Activated CD4-positive, alpha-beta T cell treated with anti-CD3 and anti-CD28 coated beads for 1 hour (primary cell): ENCODE results near the gene SLC49A3.
A peak's percentile ranks its signal among the peaks of the same experiment; 100 is the strongest.
"Not testable (repeated sequence)": the region's sequence is repeated elsewhere in the genome, so short reads cannot be mapped to it uniquely, and the experiment has no call there.

Experiments used
- DNase-seq: peaks from one replicate; pipeline ENCODE4 v3.0.0-alpha.2; 2020

Gene SLC49A3

DNA sequence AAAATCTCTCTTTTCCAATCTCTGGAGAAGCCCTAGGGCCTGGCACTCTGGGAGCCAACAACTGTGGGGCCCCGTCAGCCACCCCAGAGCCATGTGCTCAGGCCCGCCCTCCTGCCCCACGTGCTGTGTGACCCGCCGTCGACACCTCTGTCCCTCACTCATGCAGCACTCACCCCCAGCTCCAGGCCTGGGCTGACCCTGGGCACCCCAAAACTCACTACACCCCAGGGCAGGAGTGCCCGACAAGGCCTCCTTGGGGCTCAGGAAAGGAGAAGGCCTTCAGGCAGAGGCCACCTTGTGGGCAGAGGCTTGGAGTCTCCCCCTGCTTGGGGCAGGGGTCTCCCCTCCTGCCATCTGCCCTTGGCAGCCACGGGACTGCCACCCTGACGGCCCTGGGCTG lies 8.9 kb downstream of the SLC49A3 start:
- DNase-seq: no peak

DNA sequence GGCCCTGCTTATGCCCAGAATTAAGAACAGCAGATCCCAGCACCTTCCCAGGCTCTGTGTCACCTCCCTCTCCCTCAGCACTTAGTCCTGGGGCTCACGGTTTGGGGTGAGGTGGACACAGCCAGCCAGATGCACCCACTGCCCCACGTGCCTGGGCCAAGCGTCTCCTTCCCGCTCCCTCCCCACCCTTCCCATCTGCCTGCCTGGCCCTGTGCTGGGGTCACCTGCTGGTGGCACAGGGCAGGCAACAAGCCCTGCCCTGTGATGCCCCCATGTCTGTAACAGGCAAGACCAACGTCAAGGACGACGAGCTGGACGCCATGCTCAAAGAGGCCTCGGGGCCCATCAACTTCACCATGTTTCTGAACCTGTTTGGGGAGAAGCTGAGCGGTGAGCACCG lies 9.3 kb downstream of the SLC49A3 start:
- DNase-seq: no peak

DNA sequence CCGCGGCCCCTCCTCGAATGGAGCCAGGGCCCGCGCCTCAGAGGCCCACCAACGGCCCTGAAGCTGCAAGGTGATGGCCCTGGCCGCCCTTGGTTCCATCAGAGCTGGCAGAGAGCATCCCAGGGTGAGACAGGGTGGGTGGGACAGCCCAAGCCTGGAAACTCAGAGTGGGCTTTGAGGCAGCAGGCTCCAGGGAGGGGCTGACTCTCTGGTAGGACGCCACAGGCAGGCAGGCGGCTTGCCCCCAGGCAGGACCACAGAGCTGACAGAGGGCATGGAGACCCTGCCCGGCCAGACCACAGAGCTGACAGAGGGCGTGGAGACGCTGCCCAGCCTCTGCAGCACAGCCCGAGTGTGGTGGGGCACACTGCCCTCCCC lies 9.9 kb downstream of the SLC49A3 start:
- DNase-seq: no peak

DNA sequence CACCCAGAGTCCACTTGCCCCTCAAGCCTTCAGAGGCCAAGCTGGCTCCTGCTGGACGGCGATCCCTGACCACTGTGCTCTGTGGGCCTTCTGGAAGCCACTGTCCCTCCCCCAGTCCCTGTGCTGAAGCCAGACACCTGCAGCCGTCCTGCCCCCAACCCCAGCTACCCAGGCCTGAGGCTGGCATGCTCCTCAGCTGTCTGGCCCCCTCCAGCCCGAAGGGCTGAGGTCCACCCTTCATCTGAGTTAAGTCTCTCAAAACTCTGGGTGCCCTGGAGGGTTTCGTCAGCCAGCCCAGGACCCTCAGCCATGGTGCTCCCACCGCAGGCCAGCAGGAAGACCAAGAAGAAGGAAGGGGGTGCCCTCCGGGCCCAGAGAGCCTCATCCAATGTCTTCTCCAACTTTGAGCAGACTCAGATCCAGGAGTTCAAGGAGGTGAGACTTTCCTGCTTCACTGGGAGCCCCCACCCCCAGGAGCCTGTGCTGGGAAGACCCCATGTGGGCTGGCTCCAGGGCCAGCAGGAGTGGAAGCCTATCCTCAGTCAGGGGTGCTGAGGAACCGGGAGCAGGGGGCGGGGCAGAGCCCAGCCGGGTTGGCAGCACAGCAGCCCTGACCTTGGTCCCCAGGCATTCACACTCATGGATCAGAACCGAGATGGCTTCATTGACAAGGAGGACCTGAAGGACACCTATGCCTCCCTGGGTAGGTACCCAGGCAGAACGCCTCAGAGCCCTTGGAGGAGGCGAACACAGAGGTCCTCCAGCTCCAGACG lies 10.4 kb downstream of the SLC49A3 start:
- no peak for DNase-seq

DNA sequence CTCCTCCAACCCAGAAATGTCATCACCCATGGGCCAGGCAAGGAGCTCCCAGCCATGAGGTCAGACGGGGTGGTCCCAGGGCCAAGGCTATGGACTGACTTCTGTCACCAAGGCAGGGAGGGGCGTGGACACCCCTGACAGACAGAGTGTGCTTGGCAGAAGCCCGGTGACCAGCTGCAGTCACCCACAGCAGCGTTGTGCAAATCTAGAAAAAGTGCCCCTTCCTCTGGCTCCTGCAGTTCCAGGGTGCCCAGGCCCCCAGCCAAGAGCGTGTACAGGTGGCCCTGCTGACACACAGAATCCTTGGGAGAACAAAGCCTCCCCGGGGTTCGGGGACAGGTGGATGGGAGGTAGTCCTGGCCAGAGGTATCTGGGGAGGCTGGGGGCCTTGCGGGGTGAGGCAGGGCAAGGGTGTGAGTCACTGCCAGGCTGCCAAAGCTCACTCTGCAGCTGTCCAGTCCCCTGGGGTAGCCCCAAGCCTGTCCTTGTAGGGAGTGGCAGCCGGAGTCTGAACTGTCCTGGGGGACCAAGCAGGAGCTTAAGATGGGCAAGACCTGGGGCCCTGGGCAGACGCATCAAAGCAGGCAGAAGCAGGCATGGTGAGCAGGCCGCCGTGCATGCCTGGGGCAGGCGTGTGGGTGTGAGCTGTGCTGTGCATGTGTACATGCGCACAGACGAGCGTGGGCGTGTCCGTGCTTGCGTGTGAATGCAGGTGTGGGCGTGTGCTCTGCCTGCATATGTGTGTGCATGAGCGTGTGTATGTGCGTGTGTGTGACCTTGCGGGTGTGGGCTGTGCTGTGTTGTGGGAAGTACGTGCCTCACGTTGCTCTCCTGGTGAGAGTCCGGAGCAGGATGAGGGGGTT lies 11.3 kb downstream of the SLC49A3 start:
- DNase-seq: no peak

DNA sequence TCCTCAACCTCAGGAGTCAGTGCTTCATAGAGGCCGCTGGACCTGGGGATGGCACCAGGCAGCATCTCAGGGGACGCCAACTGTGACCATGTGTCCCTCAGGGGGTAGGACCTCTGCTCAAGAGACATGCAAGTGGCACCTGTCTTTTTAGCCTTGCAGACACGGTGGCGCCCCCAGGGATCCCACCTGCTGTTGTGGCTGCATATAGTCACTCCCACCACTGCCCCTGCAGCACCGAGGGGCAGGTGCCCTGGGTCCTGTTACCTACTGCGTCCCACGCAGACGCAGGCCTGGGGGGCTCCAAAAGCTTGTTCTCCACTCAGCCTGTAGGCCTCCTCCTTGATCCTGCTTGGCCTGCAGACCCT lies 12.1 kb downstream of the SLC49A3 start:
- DNase-seq: no peak

DNA sequence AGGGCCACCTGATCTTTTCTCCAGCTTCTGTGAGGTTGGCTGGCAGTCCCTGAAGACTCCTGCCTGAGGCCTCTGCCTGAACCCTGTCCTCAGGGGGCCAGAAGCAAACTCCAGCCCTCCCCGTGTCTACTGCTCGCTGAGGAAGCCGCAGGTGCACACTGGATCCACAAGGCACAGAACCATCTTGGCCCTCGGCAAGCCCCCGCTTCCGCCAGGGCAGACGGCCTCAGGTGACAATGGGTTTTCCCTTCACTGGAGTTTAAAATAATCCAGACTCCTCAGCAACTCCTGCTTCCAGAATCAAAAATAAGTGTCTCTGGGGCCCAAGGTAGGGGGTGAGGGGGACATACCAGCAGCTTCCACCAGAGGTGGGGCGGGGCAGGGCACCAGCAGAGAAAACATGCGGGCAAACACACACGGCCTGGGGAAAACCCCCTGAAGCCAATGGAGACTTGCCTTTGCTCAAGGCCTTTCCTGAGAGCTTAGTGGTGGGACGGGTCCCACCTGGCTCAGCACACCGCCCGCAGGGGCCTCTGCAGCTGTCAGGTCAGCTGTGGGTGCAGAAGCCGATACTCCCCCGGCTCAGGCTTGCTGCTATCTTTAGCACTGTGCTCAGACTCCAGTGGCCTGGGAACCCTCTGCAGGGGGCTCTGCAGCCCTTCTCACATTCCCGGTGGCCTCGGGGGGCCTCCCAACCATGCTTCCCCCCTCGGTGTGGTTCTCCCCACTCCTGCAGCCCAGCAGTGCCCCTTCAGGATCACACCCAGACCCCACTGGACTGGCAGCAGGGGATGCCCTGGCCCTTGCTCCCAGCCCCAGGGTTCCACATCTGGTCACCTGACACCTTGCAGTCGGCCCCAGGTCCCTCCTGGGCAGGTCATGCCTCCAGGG lies 12.7 kb downstream of the SLC49A3 start:
- no peak for DNase-seq

DNA sequence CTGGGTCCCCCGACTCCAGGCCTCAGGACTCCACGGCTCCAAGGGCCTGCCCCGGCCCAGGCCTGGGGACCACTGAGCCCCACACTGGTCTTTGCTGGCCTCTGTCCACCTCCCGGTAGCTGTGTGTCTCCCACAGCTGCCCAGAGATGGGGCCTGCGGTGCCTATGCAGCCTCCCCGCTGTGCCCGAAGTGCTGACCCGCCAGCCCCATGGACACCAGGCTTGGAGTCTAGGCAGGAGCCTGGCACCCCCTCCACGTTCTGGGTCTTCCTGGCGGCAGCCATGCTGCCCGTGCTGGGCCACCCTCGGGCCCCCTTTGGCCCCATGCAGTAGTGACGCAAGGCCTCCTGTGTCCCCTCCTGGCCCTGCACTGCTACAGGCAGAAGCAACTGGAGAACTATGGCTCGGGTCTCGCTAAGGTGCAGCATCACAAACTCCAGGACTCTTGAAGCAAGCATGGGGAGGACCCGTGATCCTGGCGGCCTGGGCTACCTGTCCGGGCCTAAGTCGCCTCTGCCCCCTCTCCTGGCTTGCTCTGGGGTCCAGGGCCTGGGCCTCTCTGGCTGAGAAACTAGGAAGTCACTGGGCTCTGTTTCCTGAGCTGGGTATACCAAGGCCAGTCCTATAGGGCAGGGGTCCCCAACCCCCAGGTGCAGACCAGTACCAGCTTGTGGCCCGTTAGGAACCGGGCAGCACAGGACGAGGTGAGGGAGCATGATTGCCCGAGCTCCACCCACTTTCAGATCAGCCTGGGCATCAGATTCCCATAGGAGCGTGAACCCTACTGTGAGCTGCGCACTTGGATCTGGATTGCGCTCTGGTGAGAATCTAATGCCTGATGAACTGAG lies 13.7 kb downstream of the SLC49A3 start:
- no peak for DNase-seq

DNA sequence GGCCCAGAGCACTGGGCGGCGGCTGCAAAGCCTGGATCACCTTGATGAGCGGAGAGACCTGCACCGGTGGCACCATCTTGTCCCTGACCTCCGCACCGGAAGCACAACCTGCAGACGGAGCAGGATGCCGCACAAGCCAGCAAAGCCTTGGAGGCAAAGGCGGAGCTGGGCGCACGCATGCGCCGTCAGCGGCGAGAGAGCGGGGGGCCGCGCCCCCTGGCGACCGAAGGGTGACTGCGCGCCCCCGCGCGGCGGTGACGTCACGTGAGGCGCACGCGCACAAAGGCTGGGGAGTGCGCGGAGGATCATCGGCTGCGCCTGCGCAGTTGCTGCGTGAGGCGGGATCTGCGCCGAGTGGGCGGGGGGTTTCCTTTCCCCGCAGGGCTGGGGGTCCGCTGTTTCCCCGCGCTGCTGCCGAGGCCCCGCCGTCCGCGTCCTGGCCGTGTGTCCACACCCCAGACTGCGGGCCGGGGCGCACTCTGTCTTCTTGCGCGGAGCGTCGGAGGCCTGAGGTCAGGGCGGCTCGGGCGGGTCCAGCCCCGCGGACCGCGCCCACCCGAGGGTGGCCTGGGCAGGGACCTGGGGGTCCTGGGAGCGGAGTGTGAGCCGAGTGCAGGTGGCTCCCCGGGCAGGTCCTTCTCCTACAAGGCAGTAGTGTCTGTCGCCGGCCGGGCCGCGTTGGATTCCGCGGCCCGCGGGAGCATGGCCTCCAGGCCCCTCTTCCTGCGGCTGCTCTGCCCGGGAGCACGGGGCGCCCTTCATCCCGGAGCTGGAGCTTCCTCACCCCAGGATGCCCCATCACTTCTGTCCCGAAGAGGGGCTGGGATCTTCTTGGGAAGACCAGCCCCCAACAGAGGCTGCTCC lies 14.5 kb downstream of the SLC49A3 start, which contains the start of the genes ATP5ME and MYL5:
TSS of gene ATP5ME (minus strand) at position 105 of the 864 bp plus-strand sequence. CDS start at position 76, 29 bp downstream.
TSS of gene MYL5 (plus strand) at position 371 of the 864 bp plus-strand sequence. CDS start 3,485 bp downstream, outside the sequence.
- peak; percentile 99 for DNase-seq

DNA sequence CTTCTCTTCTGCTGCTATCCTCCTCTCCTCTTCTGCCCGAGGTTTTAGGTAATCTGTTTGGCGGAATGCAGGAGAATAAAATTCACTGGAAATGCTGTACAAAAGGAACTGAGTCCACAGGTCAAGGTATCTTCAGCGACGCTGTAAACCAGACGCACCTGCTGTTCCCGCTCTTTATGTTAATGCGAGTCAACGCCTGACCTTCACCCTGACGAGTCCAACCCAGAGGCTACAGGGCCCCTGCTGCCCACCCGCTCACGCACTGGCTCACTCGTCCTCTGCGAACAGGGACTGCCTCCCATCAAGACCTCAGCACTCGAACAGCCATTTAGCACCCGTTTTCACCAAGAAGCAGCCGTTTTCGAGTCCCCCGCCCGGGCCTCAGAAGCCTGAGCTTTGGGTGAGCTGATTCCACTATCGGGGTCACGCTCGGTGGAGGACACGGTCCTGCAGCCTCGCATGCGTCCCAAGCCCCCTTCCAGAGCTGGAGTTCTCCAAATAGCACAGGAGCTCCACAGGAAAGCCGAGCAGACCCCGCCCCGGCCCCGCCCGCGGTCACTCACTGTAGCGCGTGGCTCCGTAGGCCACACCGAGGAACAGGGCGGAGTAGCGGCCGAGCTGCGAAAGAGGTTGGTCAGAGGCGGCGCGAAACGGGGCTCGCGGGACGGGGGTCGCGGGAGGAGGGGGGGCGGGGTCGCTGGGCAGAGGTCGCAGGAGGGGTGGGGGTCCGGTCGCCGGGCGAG lies 15.4 kb downstream of the SLC49A3 start:
- no peak for DNase-seq

DNA sequence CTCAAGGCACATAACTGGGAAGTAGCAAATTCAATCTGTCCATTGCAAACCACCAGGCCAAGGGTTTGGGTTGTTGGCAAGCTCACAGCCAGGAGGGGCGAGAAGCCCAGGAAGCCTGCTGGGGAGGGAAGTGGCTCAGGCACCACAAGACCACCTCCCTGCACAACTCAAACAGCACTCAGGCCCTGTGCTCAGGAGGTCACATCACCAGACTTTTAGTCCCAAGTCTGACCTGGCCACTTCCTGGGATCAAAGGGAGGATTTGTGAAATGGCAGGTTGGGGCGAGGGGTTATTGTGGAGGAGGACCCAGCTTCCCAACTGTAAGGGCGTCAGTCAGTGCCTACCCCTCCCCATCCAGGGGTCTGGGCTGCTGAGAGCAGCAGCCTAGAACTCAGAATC lies 17.2 kb downstream of the SLC49A3 start:
- DNase-seq: no peak

DNA sequence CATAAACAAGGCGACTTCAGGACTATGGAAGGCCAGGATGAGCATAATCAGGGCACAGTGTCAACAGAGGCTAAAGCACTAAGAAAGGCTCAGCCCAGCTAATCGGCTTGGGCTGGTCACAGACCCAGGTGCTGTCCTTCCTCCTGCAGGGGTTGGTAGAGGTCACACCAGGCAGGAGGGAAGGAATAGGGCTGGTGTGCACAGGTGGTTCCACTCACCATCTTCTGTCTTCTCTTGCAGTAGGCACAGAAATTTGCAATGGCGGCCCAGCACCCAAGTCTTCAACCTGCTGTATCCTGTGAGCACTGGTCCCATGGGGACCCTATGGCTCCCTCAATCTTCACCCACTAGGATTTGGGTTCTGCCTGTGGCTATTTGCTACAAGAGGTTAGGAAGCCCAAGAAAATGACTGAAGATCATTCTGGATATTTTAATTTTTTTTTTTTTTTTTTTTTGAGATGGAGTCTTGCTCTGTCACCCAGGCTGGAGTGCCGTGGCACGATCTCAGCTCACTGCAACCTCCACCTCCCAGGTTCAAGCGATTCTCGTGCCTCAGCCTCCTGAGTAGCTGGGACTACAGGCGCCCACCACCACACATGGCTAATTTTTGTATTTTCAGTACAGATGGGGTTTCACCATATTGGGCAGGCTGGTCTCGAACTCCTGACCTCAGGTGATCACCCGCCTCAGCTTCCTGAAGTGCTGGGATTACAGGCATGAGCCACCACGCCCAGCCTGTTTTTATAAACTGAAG lies 19.0 kb downstream of the SLC49A3 start:
- DNase-seq: not testable (repeated sequence)

DNA sequence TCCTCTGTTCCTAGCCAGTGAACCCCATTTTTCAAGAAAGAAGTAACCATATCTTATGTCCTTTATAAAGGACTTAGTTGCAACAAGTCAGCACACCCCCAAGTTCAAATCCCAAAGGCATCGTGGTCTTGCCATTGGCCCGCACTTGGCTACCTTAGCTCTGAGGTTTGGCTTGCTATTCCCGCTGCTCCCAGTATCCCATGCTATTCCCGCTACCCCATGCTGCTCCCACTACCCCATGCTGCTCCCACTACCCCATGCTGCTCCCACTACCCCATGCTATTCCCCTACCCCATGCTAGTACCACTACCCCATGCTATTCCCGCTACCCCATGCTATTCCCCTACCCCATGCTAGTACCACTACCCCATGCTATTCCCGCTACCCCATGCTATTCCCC lies 20.7 kb downstream of the SLC49A3 start:
- DNase-seq: not testable (repeated sequence)

DNA sequence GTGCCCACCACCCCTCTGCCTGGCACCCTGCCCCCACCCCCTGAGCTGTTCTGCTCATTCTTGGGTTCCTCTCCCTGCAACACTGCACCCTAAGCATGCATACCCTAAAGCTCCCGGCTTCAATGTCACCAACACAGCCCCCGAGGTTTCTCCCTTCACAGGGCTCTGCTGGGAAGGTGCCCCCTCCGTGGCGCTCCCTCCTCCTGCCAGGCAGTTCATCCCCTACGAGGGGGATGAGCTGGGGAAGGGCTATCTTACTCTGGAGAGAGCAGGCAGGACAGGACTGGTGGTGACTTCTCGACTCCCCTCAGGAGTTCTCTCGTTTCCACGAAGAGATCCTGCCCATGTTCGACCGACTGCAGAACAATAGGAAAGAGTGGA lies 21.4 kb downstream of the SLC49A3 start:
- no peak for DNase-seq

DNA sequence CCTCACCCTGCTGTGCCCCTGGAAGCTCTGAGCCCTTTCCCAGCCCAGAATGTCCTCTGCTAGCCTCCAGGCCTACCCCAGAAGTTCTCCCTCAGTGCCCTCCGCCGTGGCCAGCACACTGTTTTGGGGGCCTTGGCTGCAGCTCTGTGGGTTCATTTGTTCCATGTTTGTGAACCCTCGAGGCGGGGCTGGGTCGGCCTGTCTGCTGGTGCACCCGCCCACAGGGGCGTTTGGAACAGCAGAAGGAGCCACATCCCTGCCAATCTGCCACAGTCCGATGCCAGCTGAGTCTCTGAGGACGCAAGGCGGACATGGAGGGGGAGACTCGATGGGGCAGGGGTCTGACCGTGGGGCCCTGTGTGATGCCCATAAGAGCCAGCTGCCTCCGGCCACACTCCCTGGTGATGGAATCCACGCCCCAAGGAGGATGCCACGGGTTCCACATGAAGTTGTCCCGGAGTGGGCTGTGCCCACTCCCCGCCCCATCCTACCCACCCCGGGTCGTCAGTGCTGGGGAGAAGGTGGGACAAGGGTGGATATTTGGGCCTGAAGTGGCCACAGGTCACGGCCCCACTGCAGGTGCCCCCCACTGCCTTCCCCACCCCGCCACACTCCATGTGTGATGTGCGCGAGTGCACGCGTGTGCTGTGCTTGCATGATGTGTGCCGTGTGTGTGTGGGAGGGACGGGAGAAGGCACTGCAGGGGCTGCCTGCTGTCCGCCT lies 22.0 kb downstream of the SLC49A3 start:
- DNase-seq: no peak

DNA sequence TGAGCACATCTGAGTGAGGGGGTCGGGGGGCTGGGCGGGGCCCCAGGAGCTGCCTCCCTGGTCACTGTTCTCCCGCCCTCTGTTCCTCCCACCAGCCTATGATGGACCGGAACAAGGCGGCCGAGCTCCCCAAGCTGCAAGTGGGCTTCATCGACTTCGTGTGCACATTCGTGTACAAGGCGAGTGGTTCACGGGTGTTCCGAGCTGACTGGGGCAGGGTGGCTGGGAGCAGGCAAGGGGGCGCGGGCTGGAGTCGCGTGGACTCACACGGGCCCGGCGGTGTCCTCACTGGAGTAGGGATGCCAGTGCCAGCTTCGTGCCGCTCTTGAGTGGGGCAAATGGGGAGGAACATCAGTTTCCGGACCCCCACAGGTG lies 22.5 kb downstream of the SLC49A3 start:
- no peak for DNase-seq

DNA sequence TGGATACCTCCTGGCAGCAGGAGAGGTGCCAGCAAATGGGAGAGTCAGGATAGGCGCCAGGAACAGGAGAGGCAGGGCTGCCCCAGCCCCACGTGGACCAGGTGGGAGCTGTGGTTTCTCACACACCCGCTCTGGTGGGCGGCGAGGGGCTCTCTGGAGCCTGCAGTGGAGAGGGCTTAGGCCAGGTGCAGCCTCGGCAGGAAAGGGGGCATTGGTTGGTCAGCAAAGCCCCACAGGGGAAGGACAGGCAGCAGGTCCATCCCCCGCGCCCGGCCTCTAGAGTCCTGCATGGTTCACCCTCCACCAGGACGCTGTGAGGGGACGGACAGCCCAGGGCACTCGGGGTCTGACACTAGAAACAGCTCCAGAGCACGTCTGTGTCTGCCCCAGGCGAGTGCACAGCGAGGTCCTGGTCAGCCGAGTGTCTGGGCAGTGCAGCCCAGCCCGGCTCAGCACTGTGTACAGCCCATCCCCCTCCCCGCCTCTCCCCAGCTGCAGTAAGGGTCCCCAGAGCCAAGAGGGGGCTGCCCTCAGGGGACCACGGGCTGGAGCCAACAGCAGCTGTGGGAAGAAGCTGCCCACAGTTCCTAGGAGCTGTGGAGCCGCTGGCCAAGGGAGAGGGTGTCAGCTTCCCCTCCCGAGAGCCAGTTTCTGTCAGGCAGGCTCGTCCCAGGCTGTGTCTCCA lies 23.1 kb downstream of the SLC49A3 start:
- DNase-seq: no peak

DNA sequence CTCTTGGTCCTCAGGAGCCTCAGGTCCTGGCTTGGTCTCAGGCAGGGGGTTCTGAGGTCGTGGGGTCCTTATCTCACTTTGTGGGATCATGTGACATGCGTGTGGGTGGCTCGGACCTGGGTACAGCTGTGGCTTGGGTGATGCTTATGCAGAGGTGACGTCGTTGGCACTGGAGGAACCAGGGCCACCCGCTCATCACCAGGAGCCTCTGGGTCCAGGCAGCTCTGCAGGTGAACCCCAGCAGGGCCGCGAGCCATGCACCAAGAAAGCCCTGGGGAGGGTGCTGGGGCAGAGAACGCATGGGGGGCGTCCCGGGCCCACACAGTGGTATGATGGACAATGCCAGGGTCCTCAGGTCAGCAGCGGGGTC lies 23.6 kb downstream of the SLC49A3 start:
- no peak for DNase-seq
